GM12865 (cell line): Measurements from ENCODE around the gene DNAH2.

Source experiments
- DNase-seq: peaks from one replicate; pipeline ENCODE4 v3.0.0; 2010; ENCODE audit warnings: low read depth
- H3K4me3 ChIP-seq: 2 replicates; pipeline ENCODE4 v1.5.1; 2011; ENCODE audit warnings: mild to moderate bottlenecking, low read depth, low read length, control low read depth
- TF ChIP-seq, protein P1 (sequence below): IDR thresholded peaks from 2 replicates; pipeline ENCODE4 v1.5.1; 2011; ENCODE audit warnings: low read length, control low read depth, low read depth, inconsistent platforms; ENCODE audit not compliant: insufficient read depth; ENCODE audit errors: missing control alignments

Gene DNAH2

DNA sequence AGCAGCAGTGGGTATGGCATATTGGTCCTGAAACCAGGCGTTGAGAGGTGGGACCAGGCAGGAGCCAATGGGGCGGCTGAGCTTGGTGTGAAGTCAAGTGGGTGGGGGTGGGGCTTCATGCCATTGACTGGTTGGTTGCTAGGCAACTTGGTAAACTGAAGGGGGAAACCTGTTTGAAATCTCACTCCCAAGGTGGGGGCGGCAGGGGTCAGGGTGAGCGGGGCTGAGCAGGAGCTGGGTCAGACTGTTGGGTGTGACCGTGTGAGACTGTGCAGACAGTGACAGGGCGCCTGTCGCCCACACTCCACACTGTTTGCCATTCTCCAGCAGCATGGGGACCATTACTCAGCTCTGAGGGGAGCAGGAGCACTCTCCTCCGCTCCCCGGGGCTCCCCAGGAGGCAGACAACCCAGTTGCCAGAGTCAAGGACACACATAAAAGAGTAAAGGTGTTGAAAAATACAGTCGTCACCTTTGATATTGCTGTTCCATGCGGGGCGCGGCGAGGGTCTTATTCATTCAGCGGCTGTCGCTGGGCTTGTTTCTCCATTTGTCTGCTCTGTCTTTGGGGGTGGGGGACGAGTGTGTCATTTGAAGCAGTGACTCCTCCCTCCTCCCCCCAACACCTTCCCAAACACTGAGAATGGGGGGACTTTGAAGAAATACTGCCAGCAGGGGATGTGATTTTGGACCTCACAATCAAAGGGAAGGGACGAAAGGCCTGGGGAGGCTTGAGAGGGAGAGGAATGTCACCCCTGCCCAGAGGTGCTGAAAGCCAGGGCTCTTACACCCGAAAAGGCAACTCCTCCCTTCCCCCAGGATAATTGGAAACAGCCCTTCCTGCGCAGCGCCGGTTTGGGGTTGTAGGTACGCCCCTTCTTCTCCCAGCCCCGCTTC, 13.7 kb upstream of the DNAH2 start:
- no peak overlapping the region for H3K4me3 ChIP-seq
- TF ChIP-seq, protein P1, sequence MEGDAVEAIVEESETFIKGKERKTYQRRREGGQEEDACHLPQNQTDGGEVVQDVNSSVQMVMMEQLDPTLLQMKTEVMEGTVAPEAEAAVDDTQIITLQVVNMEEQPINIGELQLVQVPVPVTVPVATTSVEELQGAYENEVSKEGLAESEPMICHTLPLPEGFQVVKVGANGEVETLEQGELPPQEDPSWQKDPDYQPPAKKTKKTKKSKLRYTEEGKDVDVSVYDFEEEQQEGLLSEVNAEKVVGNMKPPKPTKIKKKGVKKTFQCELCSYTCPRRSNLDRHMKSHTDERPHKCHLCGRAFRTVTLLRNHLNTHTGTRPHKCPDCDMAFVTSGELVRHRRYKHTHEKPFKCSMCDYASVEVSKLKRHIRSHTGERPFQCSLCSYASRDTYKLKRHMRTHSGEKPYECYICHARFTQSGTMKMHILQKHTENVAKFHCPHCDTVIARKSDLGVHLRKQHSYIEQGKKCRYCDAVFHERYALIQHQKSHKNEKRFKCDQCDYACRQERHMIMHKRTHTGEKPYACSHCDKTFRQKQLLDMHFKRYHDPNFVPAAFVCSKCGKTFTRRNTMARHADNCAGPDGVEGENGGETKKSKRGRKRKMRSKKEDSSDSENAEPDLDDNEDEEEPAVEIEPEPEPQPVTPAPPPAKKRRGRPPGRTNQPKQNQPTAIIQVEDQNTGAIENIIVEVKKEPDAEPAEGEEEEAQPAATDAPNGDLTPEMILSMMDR: no peak
- peak; percentile 29 for DNase-seq

DNA sequence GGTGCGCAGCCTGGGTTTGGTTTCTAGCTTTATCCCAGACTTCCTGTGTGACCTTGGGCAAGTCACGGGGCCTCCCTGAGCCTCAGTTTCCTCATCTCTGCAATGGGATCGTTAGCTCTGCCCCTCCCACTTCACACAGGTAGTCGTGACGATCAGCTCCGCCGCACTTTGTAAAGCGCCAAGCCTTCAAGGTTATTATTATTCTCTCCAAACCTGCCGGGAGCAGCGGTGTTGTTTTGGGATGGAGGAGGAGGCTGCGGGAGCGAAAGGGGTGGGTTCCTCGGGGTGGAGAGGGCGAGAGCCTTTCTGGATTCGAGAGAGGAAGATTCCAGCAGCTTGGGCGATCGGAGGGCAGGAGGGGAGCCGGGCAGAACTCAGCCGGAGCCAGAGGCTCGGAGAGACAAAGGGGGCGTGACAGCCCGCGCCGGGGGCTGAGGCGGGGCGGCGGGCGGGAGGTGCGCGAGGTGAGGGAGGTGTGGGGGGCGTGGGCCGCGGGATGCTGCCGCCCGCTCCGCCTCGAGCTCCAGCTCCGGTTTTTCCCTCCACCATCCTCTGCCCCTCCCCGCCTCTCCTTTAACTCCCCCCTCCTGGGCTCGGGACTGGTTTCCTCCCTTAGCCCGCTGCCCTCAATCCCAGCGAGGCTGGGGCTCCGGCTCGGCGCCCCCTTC, 12.8 kb upstream of the DNAH2 start, which contains the start of gene EFNB3:
Gene EFNB3, plus strand, starts transcription at position 602 of the 668 bp plus-strand sequence. CDS start 397 bp downstream, outside the sequence.
- no peak for DNase-seq
- H3K4me3 ChIP-seq: no peak within 1 kb of the TSS
- TF ChIP-seq, protein P1: no peak

DNA sequence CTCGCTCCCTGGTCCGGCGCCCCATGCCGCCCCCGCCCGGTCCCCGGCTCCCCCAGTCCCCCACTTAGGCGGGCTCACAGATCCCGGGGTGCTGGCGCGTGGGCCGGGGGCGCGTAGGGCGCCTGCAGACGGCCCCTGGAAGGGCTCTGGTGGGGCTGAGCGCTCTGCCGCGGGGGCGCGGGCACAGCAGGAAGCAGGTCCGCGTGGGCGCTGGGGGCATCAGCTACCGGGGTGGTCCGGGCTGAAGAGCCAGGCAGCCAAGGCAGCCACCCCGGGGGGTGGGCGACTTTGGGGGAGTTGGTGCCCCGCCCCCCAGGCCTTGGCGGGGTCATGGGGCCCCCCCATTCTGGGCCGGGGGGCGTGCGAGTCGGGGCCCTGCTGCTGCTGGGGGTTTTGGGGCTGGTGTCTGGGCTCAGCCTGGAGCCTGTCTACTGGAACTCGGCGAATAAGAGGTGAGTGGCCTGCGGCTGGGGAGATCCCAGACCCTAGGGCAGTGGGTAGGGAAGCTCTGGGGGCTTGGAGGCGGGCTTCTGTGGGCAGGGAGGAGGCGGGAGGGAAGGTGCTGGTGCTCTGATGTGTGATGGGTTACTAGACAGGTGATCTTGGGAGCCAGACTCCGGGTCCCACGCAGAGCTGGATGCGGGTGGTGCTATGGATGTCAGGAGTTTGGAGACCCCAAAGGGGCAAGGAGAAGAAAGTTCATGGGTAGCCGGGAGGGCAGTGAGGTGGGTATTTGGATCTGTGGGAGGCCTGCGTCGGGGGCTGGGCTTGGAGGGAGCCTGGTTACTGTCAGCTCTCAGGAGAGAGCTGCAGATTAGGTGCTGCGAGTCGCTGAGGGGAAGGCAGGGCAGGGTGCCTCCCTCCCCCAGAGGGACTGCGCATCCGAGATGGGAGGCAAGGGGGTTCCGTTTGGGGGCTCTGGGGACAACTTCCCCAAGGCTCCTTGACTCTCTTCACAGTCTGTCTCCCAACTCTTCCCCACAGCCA, 12.0 kb upstream of the DNAH2 start:
- DNase-seq: no peak
- no peak overlapping the region for H3K4me3 ChIP-seq
- TF ChIP-seq, protein P1: no peak

GRCh38 chr17:7706631-7707354, 10.8 kb upstream of the DNAH2 start:
- DNase-seq: no peak
- TF ChIP-seq, protein P1: no peak
- no peak overlapping the region for H3K4me3 ChIP-seq

DNA sequence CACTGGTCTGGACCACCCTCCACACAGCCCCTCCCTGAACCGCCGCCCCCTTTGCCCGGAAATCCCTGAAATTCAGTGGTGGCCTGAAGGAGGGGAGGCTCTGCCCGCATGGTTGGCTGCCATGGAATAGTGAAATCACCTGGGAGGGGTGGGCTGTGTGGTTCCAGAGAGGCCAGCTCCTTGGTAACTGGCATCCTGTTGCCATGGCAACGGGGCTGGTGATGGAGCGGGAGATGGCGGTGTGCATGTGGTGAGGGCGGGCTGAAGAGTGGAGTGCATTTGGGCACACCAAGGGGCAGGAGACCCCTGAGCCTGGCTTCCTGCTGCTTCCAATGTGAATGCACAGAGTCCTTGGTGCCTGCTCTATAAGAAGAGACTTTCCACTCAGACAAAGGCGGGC, 10.1 kb upstream of the DNAH2 start:
- no peak for DNase-seq
- TF ChIP-seq, protein P1: no peak
- no peak overlapping the region for H3K4me3 ChIP-seq
